Peyer's patch (tissue), 4 donors: ENCODE data around the gene KATNAL2.
"Not testable (repeated sequence)": the region's sequence is repeated elsewhere in the genome, so short reads cannot be mapped to it uniquely, and the experiment has no call there.

Experiments
- CTCF ChIP-seq, 6 experiments: fragments of 450-650 bp in 4 of 6; fragments of 200-600 bp in 2 of 6; sonication (generic) in 1 of 6; IDR thresholded peaks; one replicate each; pipeline ENCODE4 v1.5.1; 2017 to 2019; ENCODE audit warnings: antibody characterized with exemption in 6 of 6, mild to moderate bottlenecking in 3 of 6, moderate library complexity in 1 of 6
- POLR2A ChIP-seq, 2 donors: fragments of 450-650 bp; IDR thresholded peaks; one replicate each; pipeline ENCODE4 v1.5.1; 2017; ENCODE audit warnings: antibody characterized with exemption in 2 of 2, mild to moderate bottlenecking in 2 of 2, moderate library complexity in 2 of 2

GRCh38 chr18:47025557-47026174, 108.3 kb downstream of the KATNAL2 start:
- TF ChIP-seq CTCF, POLR2A (IDR thresholded peaks at IDR 0.05): not testable (repeated sequence)
